T-helper 17 cell (primary cell): Measurements from ENCODE around the gene HMGCLL1. TPM values are rescaled to one million over a fixed set of nuclear protein-coding genes. Genes with fewer than 3 reads are reported as not detected.

Experiments used
- ATAC-seq: fragments of 150-1000 bp; cut with Tn5 transposase; 2 replicates; pipeline ENCODE4 v1.10.0; 2021; ENCODE audit warnings: mild to moderate bottlenecking, moderate library complexity
- DNase-seq, 3 donors: peaks; one replicate each; pipeline versions ENCODE4 v3.0.0 to v3.0.0-alpha.2; 2020 to 2021
- H3K9me3 ChIP-seq: one replicate; pipeline ENCODE4 v1.7.0; 2013; ENCODE audit warnings: low read length, mild to moderate bottlenecking; ENCODE audit not compliant: control insufficient read depth, poor library complexity, severe bottlenecking
- H3K27ac Mint-ChIP-seq: one replicate; pipeline ENCODE4 v1.8.0; 2022; ENCODE audit warnings: mild to moderate bottlenecking, moderate library complexity, mixed read lengths
- H3K27me3 Mint-ChIP-seq: one replicate; pipeline ENCODE4 v1.8.0; 2022; ENCODE audit warnings: mixed read lengths
- H3K36me3 Mint-ChIP-seq: one replicate; pipeline ENCODE4 v1.8.0; 2022; ENCODE audit warnings: low read depth, mixed read lengths
- H3K4me1 Mint-ChIP-seq: one replicate; pipeline ENCODE4 v1.8.0; 2022; ENCODE audit warnings: mild to moderate bottlenecking, mixed read lengths
- H3K4me3 Mint-ChIP-seq: one replicate; pipeline ENCODE4 v1.8.0; 2022; ENCODE audit warnings: mild to moderate bottlenecking, moderate library complexity, mixed read lengths
- total RNA-seq, 4 donors: library from RNA in 2 of 4; stranded (reverse) in 2 of 4; gene quantifications; one replicate each; pipeline ENCODE4 v1.2.3 and lab custom pipeline; 2022 to 2026

The HMGCLL1 gene
- total RNA-seq, 2 donors from 2014 or later, result not detected

GRCh38 chr6:55516736-55517135, 62.3 kb downstream of the HMGCLL1 start:
- H3K4me3 Mint-ChIP-seq, result no peak overlapping the region

GRCh38 chr6:55512904-55513303, 66.1 kb downstream of the HMGCLL1 start:
- no peaks in the 10 kb centered on the region for H3K4me1 Mint-ChIP-seq
- H3K36me3 Mint-ChIP-seq, result no peaks in the 10 kb centered on the region
- no peak overlapping the region for H3K4me3 Mint-ChIP-seq
- DNase-seq (no peak), ATAC-seq (no peak)
- no peak overlapping the region for H3K27ac Mint-ChIP-seq
- H3K9me3 ChIP-seq, result no peaks in the 10 kb centered on the region
- no peaks in the 10 kb centered on the region for H3K27me3 Mint-ChIP-seq

More at GRCh38 chr6:55516736-55517135, 62.3 kb downstream of the HMGCLL1 start:
- DNase-seq, result no peak
- no peaks in the 10 kb centered on the region for H3K9me3 ChIP-seq
- no peak overlapping the region for H3K27ac Mint-ChIP-seq
- ATAC-seq, result no peak
- no peaks in the 10 kb centered on the region for H3K36me3 Mint-ChIP-seq
- H3K4me1 Mint-ChIP-seq, result no peaks in the 10 kb centered on the region
- H3K27me3 Mint-ChIP-seq, result no peaks in the 10 kb centered on the region

GRCh38 chr6:55511122-55511800, 67.7 kb downstream of the HMGCLL1 start:
- no peaks in the 10 kb centered on the region for H3K9me3 ChIP-seq
- H3K27ac Mint-ChIP-seq, result no peak overlapping the region
- H3K27me3 Mint-ChIP-seq, result no peaks in the 10 kb centered on the region
- ATAC-seq (no peak), DNase-seq (no peak)
- no peaks in the 10 kb centered on the region for H3K4me1 Mint-ChIP-seq
- no peaks in the 10 kb centered on the region for H3K36me3 Mint-ChIP-seq
- no peak overlapping the region for H3K4me3 Mint-ChIP-seq

GRCh38 chr6:55499591-55499990, 79.4 kb downstream of the HMGCLL1 start:
- Mint-ChIP-seq H3K36me3 (no peaks in the 10 kb centered on the region), H3K27me3 (no peaks in the 10 kb centered on the region), H3K4me1 (no peaks in the 10 kb centered on the region), H3K27ac (no peak overlapping the region), H3K4me3 (no peak overlapping the region)
- no peak for DNase-seq
- H3K9me3 ChIP-seq, result no peaks in the 10 kb centered on the region
- no peak for ATAC-seq

- ATAC-seq (no peak), DNase-seq (no peak)
- H3K9me3 ChIP-seq, result no peaks in the 10 kb centered on the region
- no peak overlapping the region for H3K27ac Mint-ChIP-seq
- H3K4me1 Mint-ChIP-seq, result no peaks in the 10 kb centered on the region
- no peak overlapping the region for H3K4me3 Mint-ChIP-seq
- no peaks in the 10 kb centered on the region for H3K27me3 Mint-ChIP-seq
- H3K36me3 Mint-ChIP-seq, result no peaks in the 10 kb centered on the region
These were observed 81.3 kb downstream of the HMGCLL1 start for GRCh38 chr6:55497694-55498093.

GRCh38 chr6:55496201-55496600, 82.8 kb downstream of the HMGCLL1 start:
- ATAC-seq (no peak), DNase-seq (no peak)
- Mint-ChIP-seq H3K27me3 (no peaks in the 10 kb centered on the region), H3K4me3 (no peak overlapping the region), H3K4me1 (no peaks in the 10 kb centered on the region), H3K36me3 (no peaks in the 10 kb centered on the region), H3K27ac (no peak overlapping the region)
- H3K9me3 ChIP-seq, result no peaks in the 10 kb centered on the region

- H3K9me3 ChIP-seq, result no peaks in the 10 kb centered on the region
- Mint-ChIP-seq H3K27ac (no peak overlapping the region), H3K4me1 (no peaks in the 10 kb centered on the region), H3K4me3 (no peak overlapping the region), H3K36me3 (no peaks in the 10 kb centered on the region), H3K27me3 (no peaks in the 10 kb centered on the region)
- DNase-seq, result no peak
- no peak for ATAC-seq
These were observed 83.7 kb downstream of the HMGCLL1 start for GRCh38 chr6:55495277-55495676.

- Mint-ChIP-seq H3K36me3 (no peaks in the 10 kb centered on the region), H3K4me1 (no peaks in the 10 kb centered on the region), H3K27ac (no peak overlapping the region), H3K27me3 (no peaks in the 10 kb centered on the region), H3K4me3 (no peak overlapping the region)
- ATAC-seq (no peak), DNase-seq (no peak)
- H3K9me3 ChIP-seq, result no peaks in the 10 kb centered on the region
These were observed 84.6 kb downstream of the HMGCLL1 start for GRCh38 chr6:55494411-55494810.

- no peak overlapping the region for H3K4me3 Mint-ChIP-seq
- DNase-seq, result no peak
These were observed 86.7 kb downstream of the HMGCLL1 start for GRCh38 chr6:55492259-55492658.

GRCh38 chr6:55490871-55491270, 88.1 kb downstream of the HMGCLL1 start:
- no peaks in the 10 kb centered on the region for H3K9me3 ChIP-seq
- Mint-ChIP-seq H3K4me1 (no peaks in the 10 kb centered on the region), H3K27me3 (no peaks in the 10 kb centered on the region), H3K36me3 (no peaks in the 10 kb centered on the region), H3K4me3 (no peak overlapping the region), H3K27ac (no peak overlapping the region)
- ATAC-seq, result no peak
- DNase-seq, result no peak

More at GRCh38 chr6:55492259-55492658, 86.7 kb downstream of the HMGCLL1 start:
- Mint-ChIP-seq H3K4me1 (no peaks in the 10 kb centered on the region), H3K27me3 (no peaks in the 10 kb centered on the region), H3K27ac (no peak overlapping the region), H3K36me3 (no peaks in the 10 kb centered on the region)
- no peak for ATAC-seq
- H3K9me3 ChIP-seq, result no peaks in the 10 kb centered on the region

- no peaks in the 10 kb centered on the region for H3K4me1 Mint-ChIP-seq
- H3K9me3 ChIP-seq, result no peaks in the 10 kb centered on the region
- no peaks in the 10 kb centered on the region for H3K36me3 Mint-ChIP-seq
- no peak overlapping the region for H3K27ac Mint-ChIP-seq
- H3K4me3 Mint-ChIP-seq, result no peak overlapping the region
- no peaks in the 10 kb centered on the region for H3K27me3 Mint-ChIP-seq
- no peak for ATAC-seq
- no peak for DNase-seq
These were observed 104.6 kb downstream of the HMGCLL1 start for GRCh38 chr6:55474382-55474781.

- ATAC-seq, result no peak
- H3K27me3 Mint-ChIP-seq, result no peaks in the 10 kb centered on the region
- no peak overlapping the region for H3K27ac Mint-ChIP-seq
- no peak overlapping the region for H3K4me3 Mint-ChIP-seq
- no peaks in the 10 kb centered on the region for H3K4me1 Mint-ChIP-seq
- no peaks in the 10 kb centered on the region for H3K36me3 Mint-ChIP-seq
- DNase-seq, result no peak
- no peaks in the 10 kb centered on the region for H3K9me3 ChIP-seq
These were observed 105.3 kb downstream of the HMGCLL1 start for GRCh38 chr6:55473722-55474121.

- H3K27ac Mint-ChIP-seq, result no peak overlapping the region
These were observed 109.0 kb downstream of the HMGCLL1 start for GRCh38 chr6:55469951-55470366.

GRCh38 chr6:55456016-55456415, 123.0 kb downstream of the HMGCLL1 start:
- Mint-ChIP-seq H3K4me1 (no peaks in the 10 kb centered on the region), H3K27me3 (no peaks in the 10 kb centered on the region), H3K36me3 (no peaks in the 10 kb centered on the region), H3K27ac (no peak overlapping the region), H3K4me3 (no peak overlapping the region)
- DNase-seq (no peak), ATAC-seq (no peak)
- H3K9me3 ChIP-seq, result no peaks in the 10 kb centered on the region

More at GRCh38 chr6:55469951-55470366, 109.0 kb downstream of the HMGCLL1 start:
- H3K4me3 Mint-ChIP-seq, result no peak overlapping the region
- no peaks in the 10 kb centered on the region for H3K36me3 Mint-ChIP-seq
- no peak for ATAC-seq
- H3K4me1 Mint-ChIP-seq, result no peaks in the 10 kb centered on the region
- no peaks in the 10 kb centered on the region for H3K27me3 Mint-ChIP-seq
- H3K9me3 ChIP-seq, result no peaks in the 10 kb centered on the region
- no peak for DNase-seq
